HL-60/S4 treated with phorbol 12-myristate 13-acetate at 8.2 ng/mL for 4 days and 3 days (cell line): ENCODE data around the gene BATF.

Experiments
- in situ Hi-C: fragments of 300-500 bp; cut with MboI; formaldehyde crosslinking; loops from 2 replicates; pipeline ENCODE4 v1.15.0; 2022; ENCODE audit warnings: low sequenced_read_pairs

Gene BATF

DNA sequence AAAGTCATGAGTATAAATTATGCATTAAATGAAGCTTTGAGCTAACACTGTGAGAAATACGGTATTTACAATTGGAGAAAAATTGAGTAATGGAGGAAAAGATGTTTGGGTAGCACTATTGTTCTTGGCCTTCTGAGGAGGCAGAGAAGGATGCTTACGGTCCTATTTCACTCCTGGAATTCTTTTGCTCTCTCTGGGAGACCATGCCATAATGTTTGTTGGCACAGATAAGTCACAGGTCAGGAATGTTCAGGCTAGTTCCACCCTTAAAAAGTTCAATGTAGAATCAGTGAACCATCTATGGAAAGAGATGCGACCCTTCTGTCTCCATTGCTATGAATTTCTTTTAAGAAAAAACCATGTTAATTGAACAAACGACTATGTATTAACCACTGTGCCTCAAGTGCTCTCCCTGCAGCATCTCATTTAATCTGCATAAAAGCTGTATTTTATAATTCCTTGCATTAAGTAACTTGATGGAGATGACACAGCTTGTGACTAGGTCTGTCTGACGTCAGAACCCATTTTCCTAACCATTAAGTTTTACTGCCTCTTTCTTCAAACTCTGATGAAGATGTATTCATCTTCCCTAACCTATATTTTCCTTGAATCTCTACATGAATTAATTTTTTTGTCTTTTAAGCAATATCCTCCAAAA, 9.5 kb downstream of the BATF start:
- in situ Hi-C loops = no loop called here

DNA sequence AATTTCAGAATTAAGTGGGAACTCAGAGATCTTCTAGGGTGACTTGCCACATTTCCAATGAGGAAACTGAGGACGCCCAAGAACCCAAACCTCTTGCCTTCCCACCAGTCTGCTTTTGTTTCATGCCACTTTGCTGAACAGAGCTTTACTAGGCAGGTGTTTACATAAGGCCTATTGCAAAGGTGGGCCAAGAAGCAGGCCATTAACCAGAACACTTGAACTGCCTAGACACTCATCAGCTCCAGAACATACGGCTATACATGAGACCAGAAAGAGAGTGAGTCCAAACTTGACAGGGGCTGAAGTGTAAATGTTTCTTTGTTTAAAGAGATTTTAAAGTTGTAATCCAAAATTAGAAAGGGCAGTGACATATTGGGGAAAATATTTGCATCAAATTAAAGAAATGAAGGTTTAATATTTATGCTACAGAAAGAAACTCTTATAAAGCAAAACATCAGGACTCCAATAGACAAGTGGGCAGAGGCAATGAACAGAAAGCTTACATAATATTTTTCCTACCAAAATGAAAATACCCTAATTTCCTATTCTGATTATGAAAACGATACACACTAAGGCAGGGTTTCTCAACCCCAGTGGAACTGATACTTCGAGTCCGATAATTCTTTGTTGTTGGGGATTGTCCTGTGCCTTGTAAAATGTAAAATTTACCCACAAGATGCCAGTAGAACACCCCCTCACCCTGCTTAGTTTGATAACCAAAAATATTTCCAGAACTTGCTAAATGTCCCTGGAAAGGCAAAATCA, 11.7 kb downstream of the BATF start:
- in situ Hi-C loops = no loop called here

DNA sequence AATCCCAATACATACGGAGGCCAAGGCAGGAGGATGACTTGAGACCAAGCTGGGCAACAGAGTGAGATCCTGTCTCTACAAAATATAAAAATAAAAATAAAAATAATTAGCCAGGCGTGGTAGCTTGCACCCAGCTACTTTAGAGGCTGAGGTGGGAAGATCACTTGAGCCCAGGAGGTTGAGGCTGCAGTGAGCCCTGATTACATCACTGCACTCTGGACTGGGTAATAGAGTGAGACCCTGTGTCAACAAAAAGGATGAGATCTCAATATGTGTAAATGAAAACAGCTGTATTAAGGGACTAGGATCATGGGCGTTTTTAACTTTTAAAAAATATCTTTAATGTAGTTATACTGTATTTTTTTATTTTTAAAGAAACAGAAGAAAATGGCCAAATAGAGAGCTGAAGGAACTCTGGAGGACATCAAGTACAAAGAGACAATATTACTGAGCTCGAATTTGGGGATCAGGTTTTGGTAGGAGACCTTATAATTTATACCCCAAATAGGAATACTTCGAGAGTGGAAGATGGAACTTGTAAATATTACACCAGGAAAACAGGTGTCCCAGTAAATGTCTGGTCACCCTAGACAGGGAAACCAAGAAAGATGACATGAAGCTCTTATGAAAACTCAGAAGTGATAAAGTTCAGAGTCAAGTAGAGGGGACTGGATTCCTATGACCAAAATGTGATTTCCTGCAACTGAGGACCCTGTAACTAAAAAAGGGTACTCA, 13.1 kb downstream of the BATF start:
- in situ Hi-C loops = no loop called here

DNA sequence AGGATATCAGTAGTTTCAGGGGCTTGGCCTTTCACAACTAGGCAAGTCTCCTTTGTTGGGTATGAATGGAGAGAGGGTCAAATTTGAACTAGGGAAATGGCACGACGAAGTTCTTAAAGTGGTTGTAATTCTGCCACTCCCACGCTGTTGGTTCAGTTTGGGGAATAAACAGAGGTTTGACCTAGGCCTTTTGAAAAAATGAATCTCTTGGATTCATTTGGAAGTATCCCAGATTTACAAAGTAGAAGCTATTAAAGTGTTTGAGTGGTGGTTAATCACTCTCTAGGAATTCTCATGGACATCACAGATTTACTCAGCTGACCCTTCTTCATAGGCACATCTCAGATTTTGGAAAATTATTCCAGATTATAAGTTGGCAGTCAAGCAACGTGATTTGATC, 14.8 kb downstream of the BATF start:
- in situ Hi-C loops = no loop called here

DNA sequence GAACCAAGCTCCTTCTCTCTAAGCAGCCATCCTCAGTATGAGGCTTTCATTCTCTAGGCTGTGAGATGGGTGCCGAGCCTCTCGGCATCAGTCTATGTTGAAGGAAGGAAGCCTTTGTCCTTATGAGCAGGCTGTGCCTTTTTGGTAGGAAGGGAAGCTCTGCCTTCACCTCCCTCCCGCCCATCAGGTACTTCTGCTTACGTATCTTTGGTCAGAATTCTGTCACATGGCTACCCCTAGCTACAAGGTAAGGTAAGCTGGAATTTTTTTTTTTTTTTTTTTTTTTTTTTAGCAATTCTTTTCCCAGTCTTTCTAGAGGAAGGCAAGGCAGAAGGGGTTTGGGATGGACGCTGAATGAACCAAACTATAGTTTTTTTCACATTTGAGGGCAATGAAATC, 16.9 kb downstream of the BATF start:
- in situ Hi-C loops = no loop called here

DNA sequence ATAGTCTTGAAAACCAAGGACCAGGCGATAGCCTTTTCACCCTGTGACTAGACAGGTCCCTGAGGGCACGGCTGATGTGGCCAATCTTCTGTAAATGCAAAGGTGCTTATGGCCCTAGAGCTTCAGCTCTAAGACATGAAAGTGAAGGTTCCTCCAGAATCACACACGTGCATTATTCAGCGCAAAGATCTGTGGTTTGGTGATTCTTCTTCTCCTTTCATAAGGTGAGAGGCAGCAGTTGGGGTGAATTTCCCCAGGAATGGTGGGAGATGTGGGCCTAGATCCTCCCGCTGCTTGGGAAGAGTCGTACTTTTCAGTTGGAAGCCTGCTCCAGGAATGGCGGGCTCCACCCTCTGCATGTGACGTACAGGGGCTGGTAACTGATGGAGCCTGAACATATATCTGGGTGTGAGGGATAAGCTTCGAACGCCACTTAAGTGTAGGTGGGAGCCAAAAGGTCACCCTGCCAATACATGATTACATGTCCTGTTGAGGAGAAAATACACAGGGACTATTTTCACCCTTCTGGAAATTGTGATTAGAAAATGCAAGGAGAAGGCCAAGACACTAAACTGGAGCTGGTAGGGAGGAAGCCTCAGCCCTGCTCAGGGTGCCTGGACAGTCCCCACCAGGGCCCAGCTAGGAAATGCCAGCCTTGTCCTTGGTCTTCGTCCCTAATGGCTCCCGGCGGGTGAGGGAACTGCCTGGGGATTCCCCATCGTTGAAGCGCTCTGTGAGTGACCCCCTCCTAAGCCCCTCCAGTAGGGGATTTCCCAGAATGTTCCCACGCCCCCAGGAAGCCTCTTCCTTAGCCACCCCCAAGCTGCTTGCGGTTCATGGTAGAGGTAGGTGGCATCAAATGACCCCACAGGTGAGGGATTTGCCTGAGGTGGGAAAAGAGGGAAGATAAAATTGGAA, 17.6 kb downstream of the BATF start:
- in situ Hi-C loops = no loop called here

DNA sequence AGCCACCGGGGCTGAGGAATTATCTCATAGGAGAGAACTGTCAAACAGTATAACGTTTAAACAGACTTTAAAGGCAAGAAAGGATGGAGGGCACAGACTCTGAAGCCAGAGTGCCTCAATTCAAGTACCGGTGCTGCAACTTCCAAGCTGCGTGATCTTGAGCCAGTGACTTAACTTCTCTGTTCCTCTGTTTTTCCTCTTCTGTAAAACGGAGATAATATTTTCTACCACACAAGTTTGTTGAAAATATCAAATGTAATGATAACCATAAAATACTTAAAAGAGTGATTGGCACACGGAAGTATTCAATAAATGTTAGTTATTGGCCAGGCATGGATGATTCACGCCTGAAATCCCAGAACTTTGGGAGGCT, 18.2 kb downstream of the BATF start:
- in situ Hi-C loops = no loop called here

DNA sequence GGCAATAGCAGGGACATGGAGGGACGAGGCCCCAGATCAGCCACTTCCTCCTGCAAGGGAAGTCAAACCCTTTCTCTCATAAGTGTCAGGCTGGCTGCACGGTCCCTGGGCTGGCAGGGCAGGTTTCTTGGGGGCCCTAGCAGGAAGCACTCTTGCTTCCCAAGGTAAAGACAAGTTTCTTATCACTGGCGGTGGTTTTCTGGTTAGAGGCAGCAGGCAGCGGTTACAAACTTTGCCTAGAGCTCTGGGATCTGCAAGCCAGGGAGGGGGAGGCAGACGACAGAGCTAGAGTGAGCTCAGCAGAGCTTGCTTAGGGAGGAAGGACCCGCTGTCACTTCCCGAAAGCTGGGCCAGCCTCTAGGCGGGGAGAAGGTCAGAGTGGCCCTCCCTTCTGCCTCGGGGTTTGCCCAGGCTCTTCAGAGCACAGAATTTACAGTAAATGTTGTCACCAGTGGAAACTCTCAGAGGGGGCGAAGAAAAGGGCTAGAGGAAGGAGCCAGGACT, 20.4 kb downstream of the BATF start:
- in situ Hi-C loops = no loop called here

DNA sequence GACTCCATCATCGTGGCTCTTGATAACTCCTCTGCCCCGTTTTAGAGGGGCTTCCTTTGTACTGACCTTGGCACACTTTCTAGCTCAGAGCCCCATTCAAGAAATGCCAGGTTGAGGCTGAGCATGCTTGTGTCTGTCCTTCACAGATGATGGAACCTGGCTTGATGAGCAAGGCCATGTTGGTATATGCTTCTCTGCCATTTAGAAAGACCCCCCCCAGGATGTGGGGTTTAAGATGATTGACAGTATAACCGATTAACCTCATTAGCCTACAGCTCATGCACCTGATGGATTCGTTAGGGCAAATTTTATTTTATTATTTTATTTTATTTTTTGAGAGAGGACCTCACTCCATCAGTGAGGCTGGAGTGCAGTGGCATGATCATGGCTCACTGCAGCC, 21.0 kb downstream of the BATF start:
- in situ Hi-C loops = no loop called here

DNA sequence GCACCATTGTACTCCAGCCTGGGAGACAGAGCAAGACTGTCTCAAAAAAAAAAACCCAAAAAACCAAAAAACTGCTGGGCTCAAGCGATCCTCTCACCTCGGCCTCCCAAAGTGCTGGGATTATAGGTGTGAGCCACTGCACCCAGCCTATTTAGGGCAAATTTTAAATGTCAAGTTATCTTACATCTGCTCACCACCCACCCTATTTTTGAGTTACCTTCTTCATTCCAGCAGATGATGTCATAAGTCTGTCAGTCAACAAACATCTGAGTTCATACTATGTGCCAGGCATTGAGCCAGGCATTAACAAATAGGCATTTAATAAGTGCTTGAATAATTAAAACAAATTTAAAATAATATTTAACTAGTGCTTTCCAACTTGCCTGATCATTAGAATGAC, 21.5 kb downstream of the BATF start:
- in situ Hi-C loops = no loop called here

DNA sequence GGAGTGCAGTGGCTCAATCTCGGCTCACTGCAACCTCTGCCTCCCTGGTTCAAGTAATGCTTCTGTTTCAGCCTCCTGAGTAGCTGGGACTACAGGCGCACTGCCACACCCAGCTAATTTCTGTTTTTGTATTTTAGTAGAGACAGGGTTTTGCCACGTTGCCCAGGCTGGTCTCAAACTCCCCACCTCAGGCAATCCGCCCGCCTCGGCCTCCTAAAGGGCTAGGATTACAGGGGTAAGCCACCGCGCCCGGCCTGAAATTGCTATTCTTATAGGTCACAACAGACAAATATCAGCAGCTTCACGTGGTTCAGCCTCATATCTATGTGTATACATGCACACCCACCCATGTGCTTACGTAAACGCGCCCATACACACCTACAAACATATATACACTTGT, 23.6 kb downstream of the BATF start:
- in situ Hi-C loops = no loop called here

DNA sequence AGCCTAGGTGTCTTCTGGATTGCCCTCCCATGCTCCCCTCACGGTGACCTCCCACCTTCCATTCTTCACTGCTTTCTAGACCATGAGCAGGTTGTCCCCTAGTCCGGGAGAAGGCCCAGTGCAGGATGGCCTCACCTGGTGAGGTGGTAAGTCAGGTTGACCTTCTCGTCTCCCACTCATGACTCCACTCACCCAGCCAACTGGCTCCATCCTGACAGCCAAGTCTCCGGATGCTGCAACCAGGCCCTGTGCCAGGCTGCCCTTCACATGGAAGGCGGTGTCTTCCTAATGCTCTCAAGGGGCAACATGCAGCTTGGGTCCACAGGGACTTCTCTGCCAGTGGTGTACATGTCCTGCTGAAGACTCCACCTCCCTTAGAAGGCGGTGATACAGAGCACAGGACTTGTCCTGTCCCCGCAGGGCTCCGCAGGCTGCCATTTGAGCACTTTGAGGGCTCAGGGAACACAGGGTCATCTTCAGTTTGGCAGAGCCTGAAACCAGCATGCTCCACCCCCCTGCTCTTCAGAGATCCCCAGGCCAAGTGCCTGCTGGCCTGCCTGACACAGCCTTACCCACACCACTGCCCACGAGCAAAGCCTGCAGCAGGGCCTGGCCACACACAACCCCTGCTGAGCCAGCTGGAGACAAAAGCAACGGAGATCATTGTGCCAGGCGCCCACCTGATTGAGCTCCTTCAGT, 25.4 kb downstream of the BATF start:
- in situ Hi-C loops = no loop called here

DNA sequence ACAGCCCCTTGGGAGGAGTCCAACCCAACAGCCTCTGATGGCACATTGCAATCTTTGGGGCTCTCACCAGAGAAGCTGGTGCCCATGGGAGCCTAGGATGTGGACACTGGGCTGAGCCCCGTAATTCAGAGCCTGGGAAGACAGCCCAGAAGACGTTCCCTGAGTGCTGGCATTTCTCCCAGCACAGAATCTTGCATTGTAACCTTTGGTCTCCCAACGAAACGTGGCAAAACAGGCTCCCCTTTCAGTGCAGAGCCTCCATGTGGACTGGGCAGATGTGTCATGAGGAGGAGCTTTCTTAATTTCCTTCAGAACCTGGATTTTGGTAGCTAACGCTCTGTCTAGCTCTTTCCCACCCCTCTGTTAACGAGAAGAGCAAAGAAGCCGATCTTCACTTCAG, 26.3 kb downstream of the BATF start:
- in situ Hi-C loops = no loop called here

DNA sequence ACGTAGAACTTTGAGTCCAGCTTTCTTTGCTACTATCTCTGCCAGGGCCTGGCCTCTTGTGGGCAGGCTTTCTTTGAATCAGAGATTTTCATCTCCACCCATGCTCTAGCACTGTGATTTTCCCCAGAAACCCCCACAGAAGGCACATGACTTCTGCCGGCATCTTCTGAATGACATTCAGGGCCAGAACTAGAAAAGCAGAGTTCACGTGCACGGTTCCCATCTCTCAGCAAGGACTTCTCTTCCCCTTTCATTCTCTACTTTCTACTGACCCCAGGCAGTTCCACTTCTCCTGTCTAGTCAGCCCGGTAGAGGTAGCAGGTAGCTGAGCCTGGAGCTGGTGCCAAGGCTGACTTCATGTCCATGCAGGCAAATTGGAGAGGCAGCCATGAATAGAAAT, 26.9 kb downstream of the BATF start:
- in situ Hi-C loops = no loop called here

DNA sequence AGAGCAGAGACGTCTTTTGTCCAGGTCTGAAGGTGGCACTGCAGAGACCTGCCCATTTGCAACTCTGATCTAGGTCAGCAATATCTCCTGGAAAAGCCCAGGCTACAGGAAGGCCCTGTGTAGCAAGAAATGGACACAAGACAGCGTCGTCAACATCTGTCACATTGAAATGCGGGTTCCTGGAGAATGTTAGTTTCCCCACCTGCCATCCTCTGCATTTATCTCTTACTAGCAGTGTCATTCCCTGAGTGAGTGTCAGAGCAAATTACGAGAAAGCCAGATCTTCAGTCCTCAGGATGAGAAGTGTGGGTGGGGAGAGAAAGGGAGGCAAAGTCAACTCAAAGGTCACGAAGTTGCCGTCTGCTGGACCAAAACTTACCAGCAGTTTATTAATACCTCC, 28.8 kb downstream of the BATF start:
- in situ Hi-C loops = no loop called here

DNA sequence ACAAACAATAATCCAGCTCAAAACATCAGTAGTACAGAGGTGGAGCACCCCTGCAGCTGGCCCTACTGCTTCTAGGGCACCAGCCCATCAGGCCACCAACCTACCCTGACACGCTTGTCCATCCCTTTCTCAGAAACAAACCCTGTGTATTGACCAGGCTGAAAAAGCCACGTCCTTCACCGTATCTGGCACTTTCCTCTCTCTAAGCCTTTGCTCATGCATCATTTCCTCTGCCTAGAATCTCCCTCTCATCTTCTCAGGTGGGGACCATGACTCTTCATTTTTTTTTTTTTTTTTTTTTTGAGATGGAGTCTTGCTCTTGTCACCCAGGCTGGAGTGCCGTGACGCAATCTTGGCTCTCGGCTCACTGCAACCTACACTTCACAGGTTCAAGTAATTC, 30.9 kb downstream of the BATF start:
- in situ Hi-C loops = no loop called here

DNA sequence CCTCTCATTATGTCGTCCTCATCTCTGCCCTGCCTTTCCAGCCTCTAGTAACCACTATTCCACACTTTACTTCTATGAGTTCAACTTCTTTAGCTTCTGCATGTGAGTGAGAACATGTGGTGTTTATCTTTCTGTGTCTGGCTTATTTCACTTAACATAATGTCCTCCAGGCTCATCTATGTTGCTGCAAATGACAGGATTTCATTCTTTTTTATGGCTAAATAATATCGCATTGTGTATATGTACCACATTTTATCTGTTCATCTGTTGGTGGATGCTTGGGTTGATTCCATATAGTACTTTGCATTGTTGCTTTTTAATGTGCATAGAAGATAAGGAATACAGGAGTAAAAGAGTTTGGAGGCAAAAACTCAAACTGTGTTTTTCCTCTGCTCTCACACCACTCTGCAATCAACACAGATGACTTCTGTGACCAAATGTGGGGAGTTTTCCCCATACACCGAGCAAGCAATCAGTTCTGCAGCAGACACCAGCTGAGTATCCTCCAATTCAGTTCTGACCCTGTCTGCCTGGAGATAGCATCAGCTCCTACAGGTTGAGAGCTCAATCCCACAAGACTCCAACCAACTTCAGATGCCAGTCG, 31.6 kb downstream of the BATF start:
- in situ Hi-C loops = no loop called here

DNA sequence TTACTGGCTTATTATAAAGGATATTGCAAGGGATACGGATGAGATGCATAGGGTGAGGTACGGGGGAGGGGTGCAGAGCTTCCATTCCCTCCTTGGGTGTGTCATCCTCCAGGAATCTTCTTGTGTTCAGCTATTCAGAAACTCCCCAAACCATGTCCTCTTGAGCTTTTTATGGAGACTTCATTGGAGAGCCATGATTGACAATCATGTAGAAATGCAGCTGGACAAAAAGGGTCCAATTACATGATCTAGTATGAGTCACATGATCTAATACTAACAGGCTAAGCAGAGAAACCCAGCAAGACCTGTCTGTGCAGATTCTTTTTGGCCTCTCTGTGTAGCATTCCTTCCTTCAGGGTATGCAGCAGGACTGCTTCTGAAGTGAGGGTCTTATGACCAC, 32.2 kb downstream of the BATF start:
- in situ Hi-C loops = no loop called here

DNA sequence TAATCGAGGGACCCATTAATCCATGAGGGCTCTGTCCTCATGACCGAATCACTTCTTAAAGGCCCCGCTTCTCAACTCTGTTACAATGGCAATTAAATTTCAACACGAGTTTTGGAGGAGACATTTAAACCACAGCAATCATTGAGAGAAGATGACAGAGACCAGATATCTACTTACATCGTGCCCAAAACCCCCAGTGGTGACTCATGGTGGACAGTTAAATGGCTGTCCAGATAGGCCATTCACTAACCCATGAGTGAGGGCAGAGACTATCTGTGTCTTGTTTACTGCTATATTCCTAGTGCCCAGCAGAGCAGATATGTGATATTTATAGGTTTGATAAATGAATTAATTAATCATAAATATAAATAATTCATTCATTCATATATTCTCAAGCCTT, 36.2 kb downstream of the BATF start:
- in situ Hi-C loops = no loop called here

DNA sequence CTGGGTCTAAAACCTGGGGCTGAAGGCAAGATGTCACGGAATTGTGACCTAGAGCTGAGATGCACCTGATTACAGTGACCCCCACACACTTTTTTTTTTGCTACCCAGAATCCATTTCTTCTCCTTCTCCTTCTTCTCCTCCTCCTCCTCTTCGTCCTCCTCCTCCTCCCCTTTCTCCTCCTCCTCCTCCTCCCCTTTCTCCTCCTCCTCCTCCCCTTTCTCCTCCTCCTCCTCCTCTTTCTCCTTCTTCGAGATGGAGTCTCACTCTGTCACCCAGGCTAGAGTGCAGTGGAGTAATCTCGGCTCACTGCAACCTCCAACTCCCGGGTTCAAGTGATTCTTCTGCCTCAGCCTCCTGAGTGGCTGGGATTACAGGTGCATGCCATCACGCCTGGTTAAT, 36.8 kb downstream of the BATF start:
- in situ Hi-C loops = no loop called here
